ENCODE measurements around the gene RRAS2. TPM values are rescaled to one million over a fixed set of nuclear protein-coding genes. Genes with fewer than 3 reads are reported as not detected.

RRAS2 gene
- total and polyA plus RNA-seq, 2 of the 4 experiments (the other 2 are of a cell fraction): 85.5 to 106 TPM

DNA sequence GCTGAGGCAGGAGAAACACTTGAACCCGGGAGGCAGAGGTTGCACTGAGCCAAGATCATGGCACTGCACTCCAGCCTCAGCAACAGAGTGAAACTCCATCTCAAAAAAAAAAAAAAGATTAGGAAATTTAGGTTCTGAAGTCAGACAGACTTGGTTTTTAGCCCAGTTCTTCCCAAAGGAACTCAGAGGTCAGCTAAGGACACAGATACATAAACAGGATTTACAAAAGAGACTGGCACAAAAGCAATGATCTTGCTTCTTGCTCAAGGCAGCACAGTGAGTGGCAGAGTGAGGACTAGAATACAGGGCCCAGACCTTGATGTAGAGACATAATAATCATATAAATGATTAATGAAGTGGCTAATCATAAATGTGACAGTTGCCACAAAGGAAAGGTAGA is 25.4 kb upstream of the RRAS2 start:
- Histone ChIP-seq H3K27ac (ENCODE audit: insufficient read depth, low read length) (no peak overlapping the region), H2AK5ac (ENCODE audit: low read depth, low read length) (peak overlapping the region; percentile 54), H3K56ac (ENCODE audit: extremely low read depth, insufficient read depth, low read length) (no peak overlapping the region), H3K4me2 (ENCODE audit: low read depth, low read length) (no peak overlapping the region), H2BK15ac (ENCODE audit: low read depth, low read length) (peak overlapping the region; percentile 95), H3K14ac (replicated peaks; ENCODE audit: low read depth, low read length) (no peak overlapping the region), H3K79me1 (ENCODE audit: low read depth in 1 of 2, low read length in 2 of 2) (no peaks in the 10 kb centered on the region), H2BK20ac (ENCODE audit: low read depth, low read length) (no peak overlapping the region), H4K20me1 (ENCODE audit: insufficient read depth, low read length) (no peaks in the 10 kb centered on the region), H4K5ac (ENCODE audit: low read depth, low read length) (no peak overlapping the region), H2AFZ (replicated peaks; ENCODE audit: low read length, poor library complexity) (no peak overlapping the region), H2BK5ac (ENCODE audit: low read depth, low read length, poor library complexity, severe bottlenecking) (peak overlapping the region; percentile 16), H2AK9ac (replicated peaks; ENCODE audit: low read depth, low read length, poor library complexity) (no peak overlapping the region), H3K4ac (ENCODE audit: low read depth, low read length) (no peak overlapping the region), H2BK120ac (ENCODE audit: low read depth, low read length) (no peak overlapping the region), H4K8ac (ENCODE audit: low read depth in 2 of 2, low read length in 2 of 2) (0 out of 4 replicates have a peak overlapping the region, but pooled peaks of 1 of the 2 experiments have one; percentile 39), H3K9me3 (ENCODE audit: control insufficient read depth, insufficient read depth, low read length) (no peaks in the 10 kb centered on the region), H3K36me3 (ENCODE audit: control insufficient read depth, insufficient read depth, low read length) (no peaks in the 10 kb centered on the region), H3K9me1 (ENCODE audit: insufficient read depth, low read length) (0 out of 2 replicates have a peak, but pooled peaks cover 3% of the 10 kb centered on the region), H3K4me3 (ENCODE audit: insufficient read depth, low read depth, low read length) (no peak overlapping the region), H4K91ac (ENCODE audit: insufficient read depth, low read depth, low read length) (0 out of 2 replicates have a peak overlapping the region, but pooled peaks have one; percentile 33), H3K27me3 (ENCODE audit: control insufficient read depth, insufficient read depth, low read length) (no peaks in the 10 kb centered on the region), H3K9ac (ENCODE audit: low read depth, low read length) (no peak overlapping the region), H3K4me1 (ENCODE audit: control insufficient read depth, insufficient read depth, low read length) (peaks cover 6% of the 10 kb centered on the region), H3K18ac (ENCODE audit: low read depth, low read length) (peak overlapping the region; percentile 40; the same call in 1 of the 2 replicates), H3K23ac (ENCODE audit: low read depth, low read length) (no peak overlapping the region)
- intact Hi-C loops (cut with micrococcal nuclease) (loop anchor here (5.0 kb wide), 1 partner anchor 38 kb away; no protein-coding TSS in a partner anchor), in situ Hi-C loops (cut with MboI; ENCODE audit: low sequenced_read_pairs) (no loop called here), dilution Hi-C loops (cut with HindIII; ENCODE audit: low sequenced_read_pairs, unreplicated experiment) (no loop called here)
- ChIA-PET POLR2A (ENCODE audit: unreplicated experiment) (no interaction called here), CTCF (interaction anchor here (0.6 kb wide), 2 partner anchors 65 to 428 kb away, joined by 3 to 4 read pairs; no protein-coding TSS in a partner anchor)
- BruUV-seq (replicated peaks): no TSS peak
- TF ChIP-seq SMC3 (IDR thresholded peaks at IDR 0.05; ENCODE audit: low read depth, low read length) (no peak), MXI1 (IDR thresholded peaks at IDR 0.05; ENCODE audit: borderline replicate concordance, low read depth, low read length) (no peak)
- no CpG with 5 or more reads among the region's 1 CpG for WGBS, 2 experiments (ENCODE audit: extremely low coverage in 2 of 2, insufficient read length in 1 of 2)
- peak; percentile 81 for DNase-seq
- peak; percentile 38 for ATAC-seq (ENCODE audit: low read depth)
